Measurements from ENCODE around the gene TMEM184B. TPM values are rescaled to one million over a fixed set of nuclear protein-coding genes. Genes with fewer than 3 reads are reported as not detected.

Gene TMEM184B
- total RNA-seq, 4 donors from 2014 or later = 41.2 to 86.4 (median 48.6) TPM

- DNase-seq (ENCODE audit: low spot score) (no peak), ATAC-seq (ENCODE audit: low FRiP score) (no peak)
- no peak for TF ChIP-seq CTCF (IDR thresholded peaks at IDR 0.05)
Observed at GRCh38 chr22:38196791-38197419, 75.9 kb downstream of the TMEM184B start.

- TF ChIP-seq CTCF (IDR thresholded peaks at IDR 0.05) = no peak
- peak; percentile 38 for ATAC-seq (ENCODE audit: low FRiP score)
- DNase-seq (ENCODE audit: low spot score) = no peak
Observed at GRCh38 chr22:38193580-38193979, 79.2 kb downstream of the TMEM184B start.

GRCh38 chr22:38192475-38192863 lies 80.3 kb downstream of the TMEM184B start:
- TF ChIP-seq CTCF (IDR thresholded peaks at IDR 0.05) = no peak
- no peak for ATAC-seq (ENCODE audit: low FRiP score)
- no peak for DNase-seq (ENCODE audit: low spot score)

- ATAC-seq (ENCODE audit: low FRiP score) (no peak), DNase-seq (ENCODE audit: low spot score) (no peak)
- TF ChIP-seq CTCF (IDR thresholded peaks at IDR 0.05) = no peak
Observed at GRCh38 chr22:38191731-38192474, 80.9 kb downstream of the TMEM184B start.

GRCh38 chr22:38191055-38191454 lies 81.8 kb downstream of the TMEM184B start:
- no peak for ATAC-seq (ENCODE audit: low FRiP score)
- TF ChIP-seq CTCF (IDR thresholded peaks at IDR 0.05) = no peak
- no peak for DNase-seq (ENCODE audit: low spot score)

- ATAC-seq (ENCODE audit: low FRiP score) (no peak), DNase-seq (ENCODE audit: low spot score) (no peak)
- TF ChIP-seq CTCF (IDR thresholded peaks at IDR 0.05) = no peak
Observed at GRCh38 chr22:38190581-38190980, 82.2 kb downstream of the TMEM184B start.

- no peak for TF ChIP-seq CTCF (IDR thresholded peaks at IDR 0.05)
- ATAC-seq (ENCODE audit: low FRiP score) = no peak
- no peak for DNase-seq (ENCODE audit: low spot score)
Observed at GRCh38 chr22:38189104-38189503, 83.7 kb downstream of the TMEM184B start.

Data from omental fat pad (tissue), 4 donors.